B cell (primary cell): ENCODE results near the gene PLVAP.
A peak's percentile ranks its signal among the peaks of the same experiment; 100 is the strongest.

Experiments used
- EZH2 ChIP-seq: IDR thresholded peaks from 2 replicates; pipeline ENCODE4 v1.6.1; 2012; ENCODE audit warnings: borderline replicate concordance, low read depth, mild to moderate bottlenecking, moderate library complexity, low read length; ENCODE audit not compliant: insufficient read depth, poor library complexity, severe bottlenecking
- TF ChIP-seq, protein P1 (sequence below): fragments of 200-600 bp; IDR thresholded peaks from one replicate; pipeline ENCODE4 v1.8.0; 2022; ENCODE audit warnings: antibody characterized with exemption, mild to moderate bottlenecking

DNA sequence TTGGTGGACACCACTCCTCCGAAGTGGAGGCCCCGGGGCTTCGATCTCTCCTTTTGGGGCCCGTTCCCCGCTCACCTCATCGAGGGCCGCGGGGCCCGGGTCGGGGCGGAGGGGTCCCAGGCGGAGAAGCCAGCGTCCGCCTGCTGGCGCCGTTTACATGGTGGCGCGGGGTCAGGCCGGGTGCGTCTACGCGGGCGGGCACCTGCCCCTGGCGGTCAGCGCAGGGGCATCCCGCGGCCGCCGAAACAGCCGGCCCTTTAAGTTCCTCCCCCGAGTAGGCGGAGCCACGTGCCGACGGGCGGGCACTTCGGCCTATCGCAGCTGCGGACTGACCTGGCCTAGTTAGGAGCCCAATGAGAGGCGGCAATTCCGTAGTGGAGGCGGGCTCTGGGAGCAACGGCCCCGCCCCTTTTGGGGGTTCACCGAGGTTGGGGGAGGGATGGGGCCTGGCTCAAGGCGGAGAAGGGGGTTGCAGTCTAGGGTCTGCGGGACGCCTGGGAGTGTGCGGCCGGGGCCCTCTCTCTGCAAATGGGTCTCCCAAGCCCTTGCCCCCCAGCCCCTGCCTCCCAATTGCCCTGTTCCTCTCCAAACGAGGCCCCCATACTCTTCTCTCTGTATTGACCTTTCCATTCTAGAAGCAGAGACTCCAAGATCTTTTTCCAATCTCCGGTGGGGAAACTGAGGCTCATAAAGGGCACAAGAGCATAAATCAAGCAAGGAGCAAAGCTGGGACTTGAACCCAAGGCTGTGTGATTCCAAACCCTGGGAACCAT, 73.8 kb downstream of the PLVAP start, which contains the start of gene ABHD8:
- TF ChIP-seq EZH2 = no peak
- TF ChIP-seq, protein P1, sequence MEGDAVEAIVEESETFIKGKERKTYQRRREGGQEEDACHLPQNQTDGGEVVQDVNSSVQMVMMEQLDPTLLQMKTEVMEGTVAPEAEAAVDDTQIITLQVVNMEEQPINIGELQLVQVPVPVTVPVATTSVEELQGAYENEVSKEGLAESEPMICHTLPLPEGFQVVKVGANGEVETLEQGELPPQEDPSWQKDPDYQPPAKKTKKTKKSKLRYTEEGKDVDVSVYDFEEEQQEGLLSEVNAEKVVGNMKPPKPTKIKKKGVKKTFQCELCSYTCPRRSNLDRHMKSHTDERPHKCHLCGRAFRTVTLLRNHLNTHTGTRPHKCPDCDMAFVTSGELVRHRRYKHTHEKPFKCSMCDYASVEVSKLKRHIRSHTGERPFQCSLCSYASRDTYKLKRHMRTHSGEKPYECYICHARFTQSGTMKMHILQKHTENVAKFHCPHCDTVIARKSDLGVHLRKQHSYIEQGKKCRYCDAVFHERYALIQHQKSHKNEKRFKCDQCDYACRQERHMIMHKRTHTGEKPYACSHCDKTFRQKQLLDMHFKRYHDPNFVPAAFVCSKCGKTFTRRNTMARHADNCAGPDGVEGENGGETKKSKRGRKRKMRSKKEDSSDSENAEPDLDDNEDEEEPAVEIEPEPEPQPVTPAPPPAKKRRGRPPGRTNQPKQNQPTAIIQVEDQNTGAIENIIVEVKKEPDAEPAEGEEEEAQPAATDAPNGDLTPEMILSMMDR = peak; percentile 17
